K562 (cell line): ENCODE results near the gene ITSN1. TPM values are rescaled to one million over a fixed set of nuclear protein-coding genes. Genes with fewer than 3 reads are reported as not detected.
"Not testable (repeated sequence)": the region's sequence is repeated elsewhere in the genome, so short reads cannot be mapped to it uniquely, and the experiment has no call there.

Experiments
- ATAC-seq: fragments of 200-7000 bp; cut with Tn5 transposase; 3 replicates; pipeline ENCODE4 v1.9.1; 2020; ENCODE audit warnings: moderate library complexity
- BruUV-seq: library from RNA; stranded (reverse); fragments of 400-500 nt; replicated peaks from 2 replicates; lab custom pipeline; 2021; lab: Mats Ljungman, UMichigan
- CTCF ChIA-PET: fragments of 300-600 bp; formaldehyde crosslinking; extraction: SDS; loops from one replicate; lab custom pipeline; 2021; ENCODE audit warnings: low intra/inter-chr PET ratio; lab: Yijun Ruan, JAX
- POLR2A ChIA-PET: fragments of 300-600, 350-650 bp; sonication (Branson Sonifier 250); formaldehyde crosslinking; extraction: SDS; loops from one replicate; lab custom pipeline; 2021; ENCODE audit warnings: antibody characterized with exemption, inconsistent platforms; lab: Yijun Ruan, JAX
- DNase-seq, 4 experiments: peaks; one replicate each; pipeline versions ENCODE4 v3.0.0 to v3.0.0-alpha.2; 2011 to 2018; ENCODE audit warnings: low spot score in 3 of 4, mixed read lengths in 3 of 4; ENCODE audit errors: extremely low read depth in 1 of 4
- FAIRE-seq: peaks from 2 replicates; lab custom pipeline; 2011; peaks lifted over from hg19 to GRCh38; lab: Jason Lieb, UNC
- H2AFZ ChIP-seq: 2 replicates; pipeline ENCODE4 v1.6.0; 2011; ENCODE audit warnings: low read depth, low read length, control low read depth, inconsistent platforms
- H3K27ac ChIP-seq: fragments of 200-600 bp; 3 replicates; pipeline ENCODE4 v1.8.0; 2011; ENCODE audit warnings: low read depth, mild to moderate bottlenecking, control low read depth, inconsistent platforms, low read length, moderate library complexity, mixed read lengths; ENCODE audit errors: extremely low read depth
- H3K27me3 ChIP-seq, 2 experiments: fragments of 300-600 bp in 1 of 2; 2 replicates in 1 of 2; 3 replicates in 1 of 2; pipeline versions ENCODE4 v1.6.0 to v1.8.0; 2011; ENCODE audit warnings: inconsistent platforms in 2 of 2, low read length in 2 of 2, mild to moderate bottlenecking in 1 of 2, mixed read lengths in 1 of 2, moderate library complexity in 1 of 2; ENCODE audit not compliant: control insufficient read depth in 2 of 2, insufficient read depth in 2 of 2
- H3K36me3 ChIP-seq: fragments of 300-600 bp; 3 replicates; pipeline ENCODE4 v1.8.0; 2011; ENCODE audit warnings: mild to moderate bottlenecking, low read length, inconsistent platforms; ENCODE audit not compliant: control insufficient read depth, insufficient read depth
- H3K4me1 ChIP-seq, 2 experiments: fragments of 200-600 bp in 1 of 2; replicated peaks in 1 of 2; 2 replicates in 1 of 2; 3 replicates in 1 of 2; pipeline versions ENCODE4 v1.5.1 to v1.8.0; 2011; ENCODE audit warnings: inconsistent platforms in 2 of 2, low read length in 2 of 2, mild to moderate bottlenecking in 1 of 2, mixed read lengths in 1 of 2, moderate library complexity in 1 of 2; ENCODE audit not compliant: control insufficient read depth in 2 of 2, insufficient read depth in 2 of 2
- H3K4me2 ChIP-seq: 2 replicates; pipeline ENCODE4 v1.6.1; 2011; ENCODE audit warnings: low read length, control low read depth, inconsistent platforms, mixed read lengths; ENCODE audit not compliant: insufficient read depth
- H3K4me3 ChIP-seq: fragments of 200-600 bp; sonication (generic), shearing (Covaris generic); 2 replicates; pipeline ENCODE4 v1.5.1; 2016; ENCODE audit warnings: control low read depth, inconsistent platforms
- H3K79me2 ChIP-seq: fragments of 200-600 bp; 3 replicates; pipeline ENCODE4 v1.8.0; 2011; ENCODE audit warnings: low read length, inconsistent platforms; ENCODE audit not compliant: control insufficient read depth, insufficient read depth
- H3K9ac ChIP-seq, 2 experiments: 2 replicates each; pipeline versions ENCODE4 v1.6.0 to v1.6.1; 2011; ENCODE audit warnings: low read depth in 2 of 2, low read length in 2 of 2, control low read depth in 1 of 2, inconsistent platforms in 1 of 2, mild to moderate bottlenecking in 1 of 2, mixed read lengths in 1 of 2; ENCODE audit not compliant: insufficient read depth in 1 of 2
- H3K9me1 ChIP-seq: one replicate; pipeline ENCODE4 v1.6.0; 2011; ENCODE audit warnings: inconsistent platforms, mild to moderate bottlenecking, low read length, moderate library complexity; ENCODE audit not compliant: control insufficient read depth, insufficient read depth
- H3K9me3 ChIP-seq: replicated peaks from 2 replicates; pipeline ENCODE4 v1.5.1; 2011; ENCODE audit warnings: low read depth, low read length, inconsistent platforms; ENCODE audit not compliant: control insufficient read depth, insufficient read depth
- H4K20me1 ChIP-seq: replicated peaks from 2 replicates; pipeline ENCODE4 v1.6.1; 2011; ENCODE audit warnings: low read length, inconsistent platforms, mixed read lengths; ENCODE audit not compliant: control insufficient read depth, insufficient read depth
- EZH2 ChIP-seq: IDR thresholded peaks from 2 replicates; pipeline ENCODE4 v1.6.1; 2012; ENCODE audit warnings: low read depth, mild to moderate bottlenecking, inconsistent platforms, low read length, borderline replicate concordance
- FOXA3 ChIP-seq, 2 experiments: fragments of 450-650 bp in 1 of 2; sonication (generic) in 1 of 2; formaldehyde crosslinking; IDR thresholded peaks in 1 of 2; conservative IDR thresholded peaks in 1 of 2; 2 replicates each; pipeline versions ENCODE4 v1.4.0 to v1.8.0; 2020 to 2022; ENCODE audit warnings: mild to moderate bottlenecking in 2 of 2, missing genetic modification reagents in 1 of 2
- NR2C2 ChIP-seq, 2 experiments: fragments of 200-800 bp in 1 of 2; sonication (Bioruptor generic) in 1 of 2; sonication (generic) in 1 of 2; formaldehyde crosslinking in 1 of 2; IDR thresholded peaks; 2 replicates each; pipeline versions ENCODE4 v1.6.1 to v1.8.0; 2016 to 2022; ENCODE audit warnings: mild to moderate bottlenecking in 1 of 2, missing compliant biosample characterization in 1 of 2, missing genetic modification characterization in 1 of 2, missing genetic modification reagents in 1 of 2
- SUPT5H ChIP-seq: fragments of 450-650 bp; IDR thresholded peaks from 2 replicates; pipeline ENCODE4 v1.6.1; 2016
- WGBS: fragments of 100-300 bp; shearing (Covaris generic); methylation state at CpG from one replicate; pipeline ENCODE4 v1.1.6; 2016; ENCODE audit warnings: low coverage, mixed read lengths; ENCODE audit not compliant: insufficient coverage; ENCODE audit errors: missing lambda C conversion rate; 5-methylcytosine and 5-hydroxymethylcytosine counted together
- in situ Hi-C: fragments of 300-500 bp; cut with MboI; formaldehyde crosslinking; loops from 4 replicates; pipeline ENCODE4 v1.15.0; 2018; ENCODE audit warnings: inconsistent platforms, mixed read lengths
- intact Hi-C: fragments of 100-400 bp; cut with micrococcal nuclease; formaldehyde crosslinking; loops from 2 replicates; pipeline ENCODE4 v1.14.2; 2022
- polyA plus RNA-seq, 8 experiments: library from polyadenylated mRNA; depleted of rRNA in 4 of 8; stranded (reverse) in 5 of 8; unstranded in 3 of 8; fragments of >200 nt; fragmentation: Nextera tagmentation in 2 of 8; fragmentation: Illumina TruSeq in 1 of 8; extraction: Ambion mirVana in 2 of 8; extraction: Trizol in 1 of 8; gene quantifications; 2 replicates each; pipeline versions ENCODE4 v1.2.1 to v1.2.3, GENCODE V29; 2011 to 2014; ENCODE audit warnings: inconsistent platforms in 1 of 8, missing spikeins in 1 of 8
- total RNA-seq, 7 experiments: library from RNA; depleted of rRNA in 6 of 7; stranded (reverse); fragments of >200 nt in 6 of 7; fragmentation: Illumina TruSeq in 2 of 7; extraction: Trizol in 2 of 7; gene quantifications; 2 replicates each; pipeline versions ENCODE4 v1.2.1 to v1.2.3, GENCODE V29; 2011 to 2021; ENCODE audit warnings: low replicate concordance in 1 of 7
- TF ChIP-seq, protein P1 (sequence below): fragments of 150-350 bp; conservative IDR thresholded peaks from 2 replicates; pipeline ENCODE4 v1.6.1; 2014; ENCODE audit warnings: low read length
- TF ChIP-seq, protein P2 (sequence below): sonication (generic); formaldehyde crosslinking; IDR thresholded peaks from 2 replicates; pipeline ENCODE4 v1.8.0; 2022; ENCODE audit warnings: mild to moderate bottlenecking, low read depth, missing genetic modification reagents

The ITSN1 gene
- total and polyA plus RNA-seq, 9 of the 15 experiments (the other 6 are each of a cell fraction or from before 2014, with no cell fraction given), result 1.1 to 12.6 (median 4.8) TPM

DNA sequence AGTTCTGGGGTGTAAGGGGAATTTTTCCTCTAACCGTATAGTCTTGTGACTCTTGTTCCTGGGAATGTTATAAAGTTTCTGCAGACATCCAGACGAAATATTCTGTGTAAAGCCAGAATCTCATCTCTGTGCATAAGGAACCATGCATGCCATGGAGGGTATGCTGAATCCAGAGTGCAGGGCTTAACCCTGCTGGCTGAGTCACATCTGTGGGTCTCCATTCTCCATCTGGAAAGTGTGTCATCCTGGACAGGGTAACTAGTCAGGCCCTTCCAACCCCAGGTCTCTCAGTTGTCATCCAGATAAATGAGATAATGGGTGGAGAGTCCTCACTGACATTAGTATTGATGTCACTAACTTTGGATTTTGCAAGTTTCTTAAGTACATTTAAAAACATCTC is 224.5 kb downstream of the ITSN1 start (continued):
- TF ChIP-seq, protein P1, sequence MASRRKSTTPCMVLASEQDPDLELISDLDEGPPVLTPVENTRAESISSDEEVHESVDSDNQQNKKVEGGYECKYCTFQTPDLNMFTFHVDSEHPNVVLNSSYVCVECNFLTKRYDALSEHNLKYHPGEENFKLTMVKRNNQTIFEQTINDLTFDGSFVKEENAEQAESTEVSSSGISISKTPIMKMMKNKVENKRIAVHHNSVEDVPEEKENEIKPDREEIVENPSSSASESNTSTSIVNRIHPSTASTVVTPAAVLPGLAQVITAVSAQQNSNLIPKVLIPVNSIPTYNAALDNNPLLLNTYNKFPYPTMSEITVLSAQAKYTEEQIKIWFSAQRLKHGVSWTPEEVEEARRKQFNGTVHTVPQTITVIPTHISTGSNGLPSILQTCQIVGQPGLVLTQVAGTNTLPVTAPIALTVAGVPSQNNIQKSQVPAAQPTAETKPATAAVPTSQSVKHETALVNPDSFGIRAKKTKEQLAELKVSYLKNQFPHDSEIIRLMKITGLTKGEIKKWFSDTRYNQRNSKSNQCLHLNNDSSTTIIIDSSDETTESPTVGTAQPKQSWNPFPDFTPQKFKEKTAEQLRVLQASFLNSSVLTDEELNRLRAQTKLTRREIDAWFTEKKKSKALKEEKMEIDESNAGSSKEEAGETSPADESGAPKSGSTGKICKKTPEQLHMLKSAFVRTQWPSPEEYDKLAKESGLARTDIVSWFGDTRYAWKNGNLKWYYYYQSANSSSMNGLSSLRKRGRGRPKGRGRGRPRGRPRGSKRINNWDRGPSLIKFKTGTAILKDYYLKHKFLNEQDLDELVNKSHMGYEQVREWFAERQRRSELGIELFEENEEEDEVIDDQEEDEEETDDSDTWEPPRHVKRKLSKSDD, result no peak
- TF ChIP-seq, protein P2, sequence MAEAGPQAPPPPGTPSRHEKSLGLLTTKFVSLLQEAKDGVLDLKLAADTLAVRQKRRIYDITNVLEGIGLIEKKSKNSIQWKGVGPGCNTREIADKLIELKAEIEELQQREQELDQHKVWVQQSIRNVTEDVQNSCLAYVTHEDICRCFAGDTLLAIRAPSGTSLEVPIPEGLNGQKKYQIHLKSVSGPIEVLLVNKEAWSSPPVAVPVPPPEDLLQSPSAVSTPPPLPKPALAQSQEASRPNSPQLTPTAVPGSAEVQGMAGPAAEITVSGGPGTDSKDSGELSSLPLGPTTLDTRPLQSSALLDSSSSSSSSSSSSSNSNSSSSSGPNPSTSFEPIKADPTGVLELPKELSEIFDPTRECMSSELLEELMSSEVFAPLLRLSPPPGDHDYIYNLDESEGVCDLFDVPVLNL (CRISPR knock-in tag), result no peak
- TF ChIP-seq FOXA3 (CRISPR knock-in tag; conservative IDR thresholded peaks at IDR 0.05 in 1 of 2, IDR thresholded peaks at IDR 0.05 in 1 of 2) (no peak), EZH2 (no peak), NR2C2 (CRISPR knock-in tag; IDR thresholded peaks at IDR 0.05) (no peak), NR2C2 (tag; IDR thresholded peaks at IDR 0.05) (no peak)

DNA sequence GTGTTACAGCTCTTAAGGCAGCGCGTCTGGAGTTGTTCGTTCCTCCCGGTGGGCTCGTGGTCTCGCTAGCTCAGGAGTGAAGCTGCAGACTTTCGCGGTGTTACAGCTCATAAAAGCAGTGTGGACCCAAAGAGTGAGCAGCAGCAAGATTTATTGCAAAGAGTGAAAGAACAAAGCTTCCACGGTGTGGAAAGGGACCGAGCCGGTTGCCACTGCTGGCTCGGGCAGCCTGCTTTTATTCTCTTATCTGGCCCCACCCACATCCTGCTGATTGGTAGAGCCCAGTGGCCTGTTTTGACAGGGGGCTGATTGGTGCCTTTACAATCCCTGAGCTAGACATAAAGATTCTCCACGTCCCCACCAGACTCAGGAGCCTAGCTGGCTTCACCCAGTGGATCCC is 225.6 kb downstream of the ITSN1 start:
- H3K36me3 ChIP-seq, ATAC-seq, CTCF ChIA-PET, H4K20me1 ChIP-seq, H3K9me3 ChIP-seq, H3K9me1 ChIP-seq, intact Hi-C loops, H3K4me3 ChIP-seq, H2AFZ ChIP-seq, DNase-seq, in situ Hi-C loops, H3K4me2 ChIP-seq, BruUV-seq, H3K9ac ChIP-seq, FAIRE-seq, H3K79me2 ChIP-seq, H3K4me1 ChIP-seq, H3K27ac ChIP-seq: not testable (repeated sequence)
- TF ChIP-seq SUPT5H, result peak; percentile 34; the same call in 1 of the 2 replicates
- H3K27me3 ChIP-seq, result peaks cover 21 to 36% of the 10 kb centered on the region in 2 experiments
- WGBS, result 38% methylated on average over 11 of the region's 13 CpGs
- POLR2A ChIA-PET, result interaction anchor here (0.6 kb wide), 2 partner anchors 10 to 39 kb away, joined by 3 read pairs; no protein-coding TSS in a partner anchor
